Natural killer cell (primary cell): Measurements from ENCODE around the gene APLP1. TPM values are rescaled to one million over a fixed set of nuclear protein-coding genes. Genes with fewer than 3 reads are reported as not detected.

Experiments
- ATAC-seq, 3 donors: fragments of 150-1000 bp in 2 of 3; fragments of 200-7000 bp in 1 of 3; cut with Tn5 transposase; 1 replicate in 1 of 3; 2 replicates in 2 of 3; pipeline ENCODE4 v1.10.0; 2021; ENCODE audit warnings: mild to moderate bottlenecking in 2 of 3, moderate library complexity in 2 of 3
- DNase-seq, 2 donors: peaks; one replicate each; pipeline versions ENCODE4 v3.0.0 to v3.0.0-alpha.2; 2013 to 2021; ENCODE audit warnings: mixed read lengths in 1 of 2
- H3K27ac ChIP-seq: one replicate; pipeline ENCODE4 v1.5.1; 2013; ENCODE audit warnings: mild to moderate bottlenecking, low read length
- H3K27me3 ChIP-seq: one replicate; pipeline ENCODE4 v1.6.1; 2013; ENCODE audit warnings: low read length; ENCODE audit not compliant: control insufficient read depth, insufficient read depth
- H3K36me3 ChIP-seq: one replicate; pipeline ENCODE4 v1.6.1; 2013; ENCODE audit warnings: low read length; ENCODE audit not compliant: control insufficient read depth, insufficient read depth
- H3K4me1 ChIP-seq: one replicate; pipeline ENCODE4 v1.6.1; 2013; ENCODE audit warnings: low read length; ENCODE audit not compliant: control insufficient read depth, insufficient read depth
- H3K4me3 ChIP-seq: one replicate; pipeline ENCODE4 v1.5.1; 2013; ENCODE audit warnings: low read length
- H3K9me3 ChIP-seq: one replicate; pipeline ENCODE4 v1.6.1; 2013; ENCODE audit warnings: low read length; ENCODE audit not compliant: control insufficient read depth, insufficient read depth
- H3K27ac Mint-ChIP-seq, 2 donors: one replicate each; pipeline ENCODE4 v1.8.0; 2022; ENCODE audit warnings: mild to moderate bottlenecking in 2 of 2, mixed read lengths in 2 of 2, moderate library complexity in 1 of 2
- H3K27me3 Mint-ChIP-seq, 2 donors: one replicate each; pipeline ENCODE4 v1.8.0; 2022; ENCODE audit warnings: low read depth in 2 of 2, mixed read lengths in 2 of 2
- H3K36me3 Mint-ChIP-seq: one replicate; pipeline ENCODE4 v1.8.0; 2022; ENCODE audit warnings: mixed read lengths
- H3K4me1 Mint-ChIP-seq, 2 donors: one replicate each; pipeline ENCODE4 v1.8.0; 2022; ENCODE audit warnings: mixed read lengths in 2 of 2
- H3K4me3 Mint-ChIP-seq: one replicate; pipeline ENCODE4 v1.8.0; 2022; ENCODE audit warnings: mild to moderate bottlenecking, moderate library complexity, mixed read lengths
- H3K9me3 Mint-ChIP-seq, 2 donors: one replicate each; pipeline ENCODE4 v1.8.0; 2022; ENCODE audit warnings: mixed read lengths in 2 of 2
- CTCF ChIP-seq: fragments of 200-600 bp; IDR thresholded peaks from one replicate; pipeline ENCODE4 v1.8.0; 2022; ENCODE audit warnings: antibody characterized with exemption
- WGBS: methylation state at CpG from one replicate; pipeline ENCODE4 v1.1.7; 2013; ENCODE audit warnings: missing lambda C conversion rate; ENCODE audit not compliant: insufficient coverage; 5-methylcytosine and 5-hydroxymethylcytosine counted together
- intact Hi-C: fragments of 100-400 bp; cut with micrococcal nuclease; formaldehyde crosslinking; loops from one replicate; pipeline ENCODE4 v1.14.2; 2022
- total RNA-seq, 4 donors: library from RNA; stranded (reverse); fragments of 120-200 nt in 1 of 4; gene quantifications; one replicate each; pipeline versions ENCODE4 v1.2.3 to v1.2.4, GENCODE V29; 2013 to 2022

Gene APLP1
- total RNA-seq, 3 donors from 2014 or later (not counting 1 experiment from before 2014, with no cell fraction given), result not detected

- Histone ChIP-seq H3K27me3 (peaks cover 31% of the 10 kb centered on the region), H3K4me3 (no peak overlapping the region), H3K9me3 (no peaks in the 10 kb centered on the region), H3K4me1 (peaks cover 20% of the 10 kb centered on the region), H3K36me3 (no peaks in the 10 kb centered on the region), H3K27ac (no peak overlapping the region)
- no peak overlapping the region for H3K4me3 Mint-ChIP-seq
- H3K36me3 Mint-ChIP-seq, result peaks cover 13% of the 10 kb centered on the region
- TF ChIP-seq CTCF, result no peak
- 17% methylated on average over 42 of the region's 42 CpGs for WGBS
- H3K27ac Mint-ChIP-seq, result no peak overlapping the region
- H3K9me3 Mint-ChIP-seq, result peaks cover 0 to 6% of the 10 kb centered on the region in 2 donors
- H3K27me3 Mint-ChIP-seq, result peaks cover 37 to 46% of the 10 kb centered on the region in 2 donors
- no peak for DNase-seq
- H3K4me1 Mint-ChIP-seq, result peaks cover 18 to 19% of the 10 kb centered on the region in 2 donors
- ATAC-seq, result peak in 1 of 3 donors; percentile 26
- intact Hi-C loops, result no loop called here
Observed at GRCh38 chr19:35843676-35844481, 24.5 kb upstream of the APLP1 start.

GRCh38 chr19:35844482-35845214 lies 23.7 kb upstream of the APLP1 start:
- no peak for DNase-seq
- intact Hi-C loops, result no loop called here
- H3K27ac ChIP-seq, result no peak overlapping the region
- Mint-ChIP-seq H3K4me3 (peak overlapping the region; percentile 62), H3K9me3 (peaks cover 0 to 6% of the 10 kb centered on the region in 2 donors), H3K4me1 (peaks cover 18 to 19% of the 10 kb centered on the region in 2 donors), H3K27ac (no peak overlapping the region), H3K27me3 (peaks cover 37 to 50% of the 10 kb centered on the region in 2 donors), H3K36me3 (peaks cover 13% of the 10 kb centered on the region)
- WGBS, result 69% methylated on average over 16 of the region's 16 CpGs
- no peak overlapping the region for H3K4me3 ChIP-seq
- TF ChIP-seq CTCF, result no peak
- ATAC-seq, result no peak
- H3K4me1 ChIP-seq, result peaks cover 20% of the 10 kb centered on the region
- no peaks in the 10 kb centered on the region for H3K9me3 ChIP-seq
- H3K36me3 ChIP-seq, result no peaks in the 10 kb centered on the region
- peaks cover 31% of the 10 kb centered on the region for H3K27me3 ChIP-seq

DNA sequence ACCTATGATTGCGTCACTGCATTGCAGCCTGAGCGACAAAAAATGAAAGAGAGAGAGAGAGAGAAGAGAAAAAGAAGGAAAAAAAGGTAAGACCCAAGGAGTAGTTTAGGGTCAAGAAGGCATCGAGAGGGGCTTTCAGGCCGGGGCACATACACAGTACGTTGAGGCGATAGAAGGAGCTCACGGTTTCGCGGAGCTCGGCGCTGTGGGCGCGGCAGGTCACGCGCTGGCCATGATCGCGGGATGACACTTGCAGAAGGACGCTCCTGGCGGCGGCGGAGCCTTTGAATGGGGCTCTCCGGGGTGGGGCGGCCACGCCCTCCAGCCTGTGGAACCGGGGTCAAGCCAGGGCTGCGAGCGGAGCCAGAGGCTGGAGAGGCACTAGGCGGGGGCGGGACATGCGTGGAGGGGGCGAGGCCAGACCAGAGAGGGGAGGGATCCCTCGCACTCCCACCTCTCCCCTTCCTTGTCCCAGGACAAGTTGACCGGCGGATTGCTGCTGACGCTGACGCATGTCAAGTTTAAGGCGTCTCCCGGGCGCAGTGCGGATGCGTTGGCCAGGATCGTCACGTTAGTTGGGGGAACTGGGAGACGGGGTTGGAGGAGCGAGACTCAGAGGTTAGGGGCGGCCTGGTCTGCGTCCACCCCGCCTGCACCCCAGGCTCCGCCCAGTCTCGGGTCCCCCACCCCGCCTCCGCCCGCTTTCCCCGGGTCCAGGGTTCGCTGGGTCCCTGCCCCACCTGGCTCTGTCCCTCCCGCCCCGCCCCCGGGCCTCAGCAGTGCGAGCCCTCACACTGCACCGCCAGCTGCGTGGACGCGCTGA lies 22.9 kb upstream of the APLP1 start:
- Mint-ChIP-seq H3K9me3 (peaks cover 0 to 6% of the 10 kb centered on the region in 2 donors), H3K36me3 (peaks cover 13% of the 10 kb centered on the region), H3K4me3 (peak overlapping the region; percentile 62), H3K27me3 (peaks cover 37 to 50% of the 10 kb centered on the region in 2 donors), H3K4me1 (peaks cover 18 to 19% of the 10 kb centered on the region in 2 donors), H3K27ac (no peak overlapping the region)
- peaks cover 20% of the 10 kb centered on the region for H3K4me1 ChIP-seq
- H3K27ac ChIP-seq, result no peak overlapping the region
- intact Hi-C loops, result no loop called here
- ATAC-seq, result peak in 2 of 3 donors; percentile 39 to 40
- no peak for TF ChIP-seq CTCF
- WGBS, result 8% methylated on average over 62 of the region's 63 CpGs
- no peaks in the 10 kb centered on the region for H3K9me3 ChIP-seq
- H3K4me3 ChIP-seq, result no peak overlapping the region
- peaks cover 31% of the 10 kb centered on the region for H3K27me3 ChIP-seq
- no peak for DNase-seq
- no peaks in the 10 kb centered on the region for H3K36me3 ChIP-seq
